ENCODE data around the gene ZMYND10.

ZMYND10 gene

GRCh38 chr3:50342813-50343633 lies 2.5 kb downstream of the ZMYND10 start:
- DNase-seq: no peak

DNA sequence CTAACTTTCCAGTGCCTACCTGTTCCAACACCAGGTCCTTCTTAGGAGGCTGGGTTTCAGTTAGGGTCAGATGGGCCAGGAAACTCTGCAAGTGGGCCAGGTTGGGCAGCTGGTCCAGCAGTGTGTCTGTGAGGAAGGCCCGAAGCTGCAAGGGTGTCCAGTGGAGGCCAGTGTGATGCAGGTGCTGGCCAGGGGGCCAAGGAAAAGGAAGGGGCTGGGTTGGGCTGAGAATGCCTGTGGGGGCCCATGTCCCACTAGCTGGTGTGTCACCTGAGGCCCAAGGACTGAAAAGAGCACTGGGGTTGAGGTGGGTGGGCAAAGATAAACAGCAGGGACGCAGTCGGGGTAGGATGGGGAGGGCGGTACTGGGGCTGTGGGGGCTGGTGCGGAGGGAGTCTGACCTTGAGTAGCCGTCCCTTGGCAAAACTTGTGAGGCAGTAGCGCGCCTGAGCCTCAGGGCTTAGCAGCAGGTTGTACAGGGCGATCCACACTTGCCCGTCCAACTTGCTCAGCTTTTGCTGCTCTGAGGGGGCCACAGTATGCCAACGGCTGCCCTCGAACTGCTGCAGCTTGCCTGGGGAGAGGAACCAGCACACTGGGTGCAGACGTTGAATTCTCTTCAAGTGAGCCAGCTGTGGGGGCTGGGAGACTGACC lies 3.4 kb downstream of the ZMYND10 start:
- no peak for DNase-seq

DNA sequence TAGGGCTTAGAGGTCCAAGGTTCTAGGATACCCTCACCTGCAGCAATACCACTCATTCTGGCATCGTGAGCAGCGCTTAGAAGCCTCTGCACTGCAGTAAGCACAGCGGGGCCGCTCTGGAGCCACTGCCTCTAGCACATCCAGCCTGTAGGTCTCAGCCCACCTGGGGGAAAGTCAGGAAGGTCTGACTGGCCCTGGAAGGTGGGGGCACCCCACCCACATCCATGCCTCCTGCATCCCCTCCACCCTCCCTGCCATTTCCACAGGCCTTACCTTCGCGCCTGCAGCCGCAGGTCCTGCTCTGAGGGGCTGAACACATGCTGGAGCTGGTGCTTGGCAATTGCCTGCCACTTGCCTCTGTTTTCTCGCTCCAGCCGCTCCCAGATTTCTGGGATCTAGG lies 4.0 kb downstream of the ZMYND10 start:
- DNase-seq: no peak

DNA sequence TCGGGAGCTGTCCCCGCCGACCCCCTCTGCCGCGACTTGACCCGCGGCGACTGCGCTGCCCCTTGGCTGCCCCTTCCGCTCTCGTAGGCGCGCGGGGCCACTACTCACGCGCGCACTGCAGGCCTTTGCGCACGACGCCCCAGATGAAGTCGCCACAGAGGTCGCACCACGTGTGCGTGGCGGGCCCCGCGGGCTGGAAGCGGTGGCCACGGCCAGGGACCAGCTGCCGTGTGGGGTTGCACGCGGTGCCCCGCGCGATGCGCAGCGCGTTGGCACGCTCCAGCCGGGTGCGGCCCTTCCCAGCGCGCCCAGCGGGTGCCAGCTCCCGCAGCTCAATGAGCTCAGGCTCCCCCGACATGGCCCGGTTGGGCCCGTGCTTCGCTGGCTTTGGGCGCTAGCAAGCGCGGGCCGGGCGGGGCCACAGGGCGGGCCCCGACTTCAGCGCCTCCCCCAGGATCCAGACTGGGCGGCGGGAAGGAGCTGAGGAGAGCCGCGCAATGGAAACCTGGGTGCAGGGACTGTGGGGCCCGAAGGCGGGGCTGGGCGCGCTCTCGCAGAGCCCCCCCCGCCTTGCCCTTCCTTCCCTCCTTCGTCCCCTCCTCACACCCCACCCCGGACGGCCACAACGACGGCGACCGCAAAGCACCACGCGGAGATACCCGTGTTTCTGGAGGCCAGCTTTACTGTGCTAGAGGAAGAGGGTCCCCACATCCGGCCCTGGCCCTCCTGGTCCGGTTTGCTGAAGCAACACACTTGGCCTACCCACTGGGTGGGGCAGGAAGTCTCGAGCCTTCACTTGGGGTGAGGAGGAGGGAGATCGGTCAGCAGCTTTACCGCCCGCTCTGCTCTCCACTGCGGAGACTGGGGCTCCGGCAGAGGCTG lies 4.8 kb downstream of the ZMYND10 start, which contains the start of gene RASSF1:
RASSF1 (minus strand) TSS at position 389 of the 882 bp plus-strand sequence; CDS start at position 358, 31 bp downstream.
- no peak for DNase-seq

- DNase-seq: no peak
These were observed 5.4 kb downstream of the ZMYND10 start for GRCh38 chr3:50340147-50340447.

DNA sequence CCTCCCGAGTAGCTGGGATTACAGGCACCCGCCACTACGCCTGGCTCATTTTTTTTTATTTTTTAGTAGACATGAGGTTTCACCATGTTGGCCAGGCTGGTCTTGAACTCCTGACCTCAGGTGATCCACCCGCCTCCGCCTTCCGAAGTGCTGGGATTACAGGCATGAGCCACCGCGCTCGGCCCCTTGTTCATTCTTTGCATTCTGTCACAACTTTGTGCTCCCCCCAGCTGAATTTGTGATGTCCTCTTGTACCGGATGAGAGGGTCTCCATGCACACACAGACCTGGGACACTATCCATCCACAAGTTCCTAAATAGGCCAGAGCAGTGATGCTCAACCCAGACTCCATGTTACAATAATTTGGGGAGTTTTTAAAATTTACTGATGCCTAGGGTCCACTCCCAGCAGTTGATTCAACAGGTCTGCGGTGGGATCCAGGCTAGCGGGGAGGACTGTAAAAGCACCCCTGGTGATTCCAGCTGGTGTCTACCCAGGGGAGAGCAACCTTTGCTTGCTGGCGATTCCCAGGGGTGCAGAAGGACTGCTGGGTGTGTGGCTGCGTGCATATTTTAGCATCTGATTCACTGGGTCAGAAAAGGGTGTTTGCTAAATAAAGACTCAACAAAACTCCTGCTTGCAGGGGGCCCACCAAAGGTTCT lies 5.9 kb downstream of the ZMYND10 start:
- DNase-seq: no peak

GRCh38 chr3:50338965-50339364 lies 6.6 kb downstream of the ZMYND10 start:
- no peak for DNase-seq

GRCh38 chr3:50337175-50337861 lies 8.2 kb downstream of the ZMYND10 start:
- DNase-seq: peak; percentile 56

DNA sequence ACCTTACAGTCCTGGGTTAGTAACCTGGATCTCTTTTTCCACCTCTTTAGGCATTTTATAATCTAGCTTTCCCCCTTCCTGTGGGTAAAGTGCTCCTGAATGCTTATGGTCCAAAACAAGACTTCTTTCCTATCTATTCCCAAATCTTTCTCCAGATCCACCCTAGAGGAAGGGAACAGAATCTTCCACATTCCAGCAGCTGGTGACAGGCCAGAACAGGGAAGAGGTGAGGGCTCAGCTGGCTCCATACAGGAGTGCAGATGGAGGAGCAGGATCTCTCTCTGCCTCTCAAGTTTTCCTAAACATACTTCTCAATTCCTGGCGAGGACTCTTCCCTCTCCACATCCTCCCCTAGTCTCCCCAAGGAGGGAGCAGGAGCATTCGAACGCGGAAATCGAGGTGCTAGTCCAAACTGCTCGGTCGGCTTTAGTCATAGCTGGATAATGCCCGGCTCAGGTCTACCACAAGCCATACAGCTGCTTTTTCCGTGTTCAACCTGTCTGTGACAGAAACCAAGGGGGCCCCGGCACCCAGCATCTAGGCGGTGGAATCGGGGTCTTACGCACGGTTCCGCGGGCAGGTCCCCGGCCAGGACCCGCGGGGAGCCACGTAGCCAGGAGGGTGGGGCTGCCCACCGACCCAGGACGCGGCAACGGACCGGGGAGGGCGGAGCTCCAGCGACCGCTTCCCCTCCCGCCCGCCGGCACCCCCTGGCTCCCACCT lies 8.9 kb downstream of the ZMYND10 start:
- no peak for DNase-seq

DNA sequence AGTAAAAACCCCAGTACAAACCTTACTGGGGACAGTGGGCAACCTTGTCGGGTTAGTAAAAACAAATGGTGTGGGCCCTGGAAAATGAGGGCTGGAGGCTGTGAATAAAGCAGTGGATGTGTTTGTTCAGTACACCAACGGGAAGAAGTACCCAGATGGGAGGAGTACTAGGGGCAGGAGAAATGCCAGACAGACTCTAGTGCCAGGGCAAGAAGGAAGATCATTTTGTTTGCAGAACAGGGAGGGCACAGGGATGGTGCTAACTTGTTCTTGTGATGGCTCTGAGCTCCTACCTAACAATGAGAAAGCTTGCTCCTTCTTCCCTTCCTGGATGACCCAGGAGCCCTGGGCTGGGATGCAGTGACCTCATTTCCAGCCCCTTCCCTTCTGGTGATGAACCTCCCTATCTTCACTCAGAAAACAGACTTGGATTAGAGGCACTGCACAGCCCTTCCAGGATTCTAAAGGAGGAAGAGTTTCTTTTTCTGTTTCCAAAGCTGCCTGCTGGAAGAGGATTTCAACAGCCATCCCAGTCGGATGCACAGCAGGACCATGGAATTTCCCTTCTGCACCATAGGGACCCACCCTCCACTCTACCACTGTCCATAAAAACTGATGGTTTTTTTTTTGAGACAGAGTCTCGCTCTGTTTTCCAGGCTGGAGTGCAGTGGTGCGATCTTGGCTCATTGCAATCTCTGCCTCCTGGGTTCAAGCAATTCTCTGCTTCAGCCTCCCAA lies 11.0 kb downstream of the ZMYND10 start:
- DNase-seq: no peak

- DNase-seq: no peak
These were observed 11.7 kb downstream of the ZMYND10 start for GRCh38 chr3:50333744-50334328.

DNA sequence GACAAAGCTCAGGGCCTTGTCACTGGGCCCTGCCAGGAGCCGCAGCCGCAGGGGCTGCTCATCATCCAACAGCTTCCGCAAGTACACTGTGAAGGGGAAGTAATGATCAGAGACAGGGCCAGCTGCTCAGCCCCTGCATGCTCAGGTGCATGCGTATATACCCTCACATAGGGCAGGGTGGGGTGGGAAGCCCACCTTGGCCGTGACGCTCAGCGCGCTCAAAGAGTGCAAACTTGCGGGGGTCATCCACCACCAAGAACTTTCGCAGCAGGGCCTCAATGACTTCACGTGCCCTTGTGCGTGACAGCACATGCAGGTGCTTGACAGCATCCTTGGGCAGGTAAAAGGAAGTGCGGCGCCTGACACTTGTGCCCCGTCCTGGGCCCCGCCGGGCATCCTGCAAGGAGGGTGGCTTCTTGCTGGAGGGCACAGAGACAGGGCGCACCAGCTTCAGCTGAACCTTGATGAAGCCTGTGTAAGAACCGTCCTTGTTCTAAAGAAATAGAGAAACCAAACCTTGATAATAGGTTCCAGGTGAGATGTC lies 14.1 kb downstream of the ZMYND10 start:
- DNase-seq: no peak

GRCh38 chr3:50330330-50330729 lies 15.2 kb downstream of the ZMYND10 start:
- no peak for DNase-seq

DNA sequence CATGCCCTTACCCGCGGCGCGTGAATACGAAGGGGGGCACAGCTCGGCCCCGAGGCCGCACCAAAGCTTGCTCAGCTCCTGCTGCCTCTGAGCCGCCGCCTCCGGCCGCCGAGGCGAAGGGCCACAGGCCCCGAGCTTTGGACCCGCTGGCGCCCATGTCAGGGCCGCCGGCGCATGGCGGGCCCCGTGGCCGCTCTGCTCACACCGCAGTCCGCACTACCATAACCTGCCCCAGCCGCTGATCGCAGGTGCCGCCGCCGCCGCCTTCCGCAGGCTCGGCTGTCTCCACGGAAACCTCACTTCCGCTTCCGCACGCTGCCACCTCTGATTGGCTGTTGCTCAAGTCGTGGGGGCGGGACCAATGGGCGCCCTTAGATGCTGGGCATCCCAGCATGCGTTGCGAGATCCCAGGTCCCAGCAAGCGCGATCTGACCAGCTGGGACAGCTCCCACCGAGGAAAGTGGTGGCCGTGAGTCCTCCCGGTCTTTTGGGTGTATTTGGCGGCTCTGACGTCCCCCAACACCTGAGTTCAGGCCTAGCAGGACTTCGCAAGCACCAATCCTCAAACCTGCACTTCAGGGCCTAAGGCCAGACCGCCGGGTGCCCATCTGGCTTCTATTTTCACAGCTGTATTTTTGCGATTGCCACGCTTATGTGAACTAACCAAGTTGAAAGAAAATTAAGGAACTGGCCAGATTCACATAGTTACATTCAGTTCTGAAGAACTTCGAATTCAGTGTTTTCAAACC lies 17.4 kb downstream of the ZMYND10 start, which contains the start of gene TUSC2:
TUSC2 (minus strand) TSS at position 281 of the 749 bp plus-strand sequence; CDS start at position 157, 124 bp downstream.
- peak; percentile 42 for DNase-seq

GRCh38 chr3:50327129-50327528 lies 18.4 kb downstream of the ZMYND10 start:
- DNase-seq: no peak

DNA sequence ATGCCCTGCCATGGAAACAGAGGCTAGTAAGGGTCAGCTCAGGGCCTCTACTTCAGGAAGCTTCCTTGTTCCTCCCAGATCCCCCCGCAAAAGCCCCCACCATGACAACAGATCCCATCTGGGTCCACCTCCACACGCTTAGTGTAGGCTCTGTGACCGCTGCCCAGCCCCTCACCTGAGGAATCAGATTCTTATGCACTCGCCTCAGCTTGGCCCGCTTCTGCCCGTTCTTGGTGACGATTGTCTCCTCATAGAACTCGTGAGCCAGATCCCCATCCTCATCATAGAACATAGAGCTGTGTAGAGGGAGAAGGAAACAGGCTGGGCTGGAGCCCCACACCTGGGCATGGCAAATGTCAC lies 19.4 kb downstream of the ZMYND10 start:
- no peak for DNase-seq

- no peak for DNase-seq
These were observed 19.9 kb downstream of the ZMYND10 start for GRCh38 chr3:50325497-50326181.

DNA sequence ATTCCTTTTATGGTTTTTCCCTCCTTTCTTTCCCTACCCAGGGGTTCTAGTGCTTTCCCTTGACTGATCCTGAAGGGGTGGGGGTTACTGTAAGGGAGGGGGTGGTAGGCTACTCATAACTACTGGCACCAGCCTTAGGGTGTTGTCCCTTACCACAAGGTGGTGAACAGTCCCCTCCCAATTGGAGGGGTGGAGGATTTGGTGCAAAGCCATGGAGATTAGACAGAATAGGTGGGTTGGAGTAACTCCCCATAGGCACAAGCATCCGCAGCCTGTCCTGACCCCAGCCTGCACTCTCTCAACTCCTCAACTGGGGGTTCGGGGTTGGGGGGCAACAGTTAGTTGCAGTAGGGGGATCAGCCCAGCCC lies 20.4 kb downstream of the ZMYND10 start:
- DNase-seq: no peak

Measured in NCI-H187 treated with DMSO at 0.1 percent for 48 hours (cell line).